ENCODE measurements around the gene LAG3.

GRCh38 chr12:6796576-6796975 lies 24.3 kb downstream of the LAG3 start:
- TF ChIP-seq CTCF (IDR thresholded peaks at IDR 0.05) (no peak), ZFX (IDR thresholded peaks at IDR 0.05; ENCODE audit: borderline replicate concordance) (no peak)
